HepG2 (cell line): Measurements from ENCODE around the gene TRIM7. TPM values are rescaled to one million over a fixed set of nuclear protein-coding genes. Genes with fewer than 3 reads are reported as not detected.

ENCODE experiments used
- AGO1 ChIP-seq: fragments of 200-400 bp; formaldehyde crosslinking; IDR thresholded peaks from 2 replicates; pipeline ENCODE4 v1.6.1; 2017; ENCODE audit warnings: mild to moderate bottlenecking, low read depth, low read length, moderate library complexity; ENCODE audit not compliant: poor library complexity, severe bottlenecking
- CBX1 ChIP-seq: IDR thresholded peaks from one replicate; pipeline ENCODE4 v1.6.1; 2016; ENCODE audit warnings: antibody characterized with exemption, low read depth
- FOXP1 ChIP-seq, 2 experiments: fragments of 450-650 bp in 1 of 2; IDR thresholded peaks; 2 replicates each; pipeline ENCODE4 v1.6.1; 2017 to 2018; ENCODE audit warnings: antibody characterized with exemption in 1 of 2
- HCFC1 ChIP-seq: fragments of 150-350 bp; IDR thresholded peaks from 2 replicates; pipeline ENCODE4 v1.6.1; 2014; ENCODE audit warnings: low read depth, low read length
- HMGXB4 ChIP-seq, 2 experiments: sonication (generic) in 1 of 2; formaldehyde crosslinking in 1 of 2; IDR thresholded peaks; 2 replicates each; pipeline versions ENCODE4 v1.4.0 to v1.6.1; 2018 to 2020; ENCODE audit warnings: missing genetic modification reagents in 2 of 2, borderline replicate concordance in 1 of 2, low read depth in 1 of 2, mild to moderate bottlenecking in 1 of 2, missing biosample characterization in 1 of 2
- MAZ ChIP-seq, 2 experiments: sonication (generic) in 1 of 2; formaldehyde crosslinking in 1 of 2; IDR thresholded peaks; 2 replicates each; pipeline versions ENCODE4 v1.5.0 to v1.6.1; 2012 to 2020; ENCODE audit warnings: low read depth in 2 of 2, mild to moderate bottlenecking in 2 of 2, borderline replicate concordance in 1 of 2, improper control_type of control experiment in 1 of 2, low read length in 1 of 2, missing genetic modification reagents in 1 of 2, moderate library complexity in 1 of 2
- NCOA2 ChIP-seq: sonication (generic); formaldehyde crosslinking; IDR thresholded peaks from 2 replicates; pipeline ENCODE4 v1.8.0; 2022; ENCODE audit warnings: inconsistent platforms
- SAFB2 ChIP-seq: sonication (generic); formaldehyde crosslinking; IDR thresholded peaks from 2 replicates; pipeline ENCODE4 v1.5.1; 2020; ENCODE audit warnings: missing genetic modification reagents, low read depth, mild to moderate bottlenecking, borderline replicate concordance
- SRSF4 ChIP-seq: fragments of 200-400 bp; formaldehyde crosslinking; IDR thresholded peaks from one replicate; pipeline ENCODE4 v1.6.1; 2018; ENCODE audit warnings: mild to moderate bottlenecking, low read depth, low read length, moderate library complexity; ENCODE audit not compliant: poor library complexity, severe bottlenecking
- YY1 ChIP-seq: IDR thresholded peaks from 2 replicates; pipeline ENCODE4 v1.6.1; 2011; ENCODE audit warnings: low read length, low read depth, moderate library complexity, mild to moderate bottlenecking; ENCODE audit not compliant: insufficient read depth, insufficient replicate concordance
- ZMAT3 ChIP-seq: sonication (generic); formaldehyde crosslinking; conservative IDR thresholded peaks from 2 replicates; pipeline ENCODE4 v1.7.0; 2021; ENCODE audit warnings: missing genetic modification reagents
- ZNF317 ChIP-seq: sonication (generic); formaldehyde crosslinking; IDR thresholded peaks from 2 replicates; pipeline ENCODE4 v1.5.0; 2020; ENCODE audit warnings: mild to moderate bottlenecking, missing genetic modification reagents
- ZNF577 ChIP-seq: sonication (generic); formaldehyde crosslinking; IDR thresholded peaks from 2 replicates; pipeline ENCODE4 v1.4.0; 2020; ENCODE audit warnings: mild to moderate bottlenecking, low read depth, missing genetic modification reagents, borderline replicate concordance
- ZNF629 ChIP-seq: sonication (generic); formaldehyde crosslinking; conservative IDR thresholded peaks from 2 replicates; pipeline ENCODE4 v1.5.0; 2020; ENCODE audit warnings: missing genetic modification reagents
- ZNF781 ChIP-seq: sonication (generic); formaldehyde crosslinking; IDR thresholded peaks from 2 replicates; pipeline ENCODE4 v1.5.1; 2020; ENCODE audit warnings: borderline replicate concordance, mild to moderate bottlenecking, missing genetic modification reagents; ENCODE audit errors: not compliant biosample characterization
- polyA plus RNA-seq, 8 experiments: library from polyadenylated mRNA; depleted of rRNA in 3 of 8; stranded (reverse) in 7 of 8; unstranded in 1 of 8; fragments of >200 nt; fragmentation: Illumina TruSeq in 4 of 8; extraction: Trizol in 4 of 8; gene quantifications; 2 replicates each; pipeline versions ENCODE4 v1.2.1 to v1.2.3, GENCODE V29; 2011 to 2016; ENCODE audit warnings: low read depth in 4 of 8, missing spikeins in 1 of 8, mixed read lengths in 1 of 8; ENCODE audit not compliant: insufficient read depth in 1 of 8
- total RNA-seq, 5 experiments: library from RNA; depleted of rRNA; stranded (reverse); fragments of >200 nt; fragmentation: Illumina TruSeq; extraction: Trizol; gene quantifications; 2 replicates each; pipeline ENCODE4 v1.2.3, GENCODE V29; 2016; ENCODE audit warnings: low read depth in 1 of 5
- TF ChIP-seq, protein P1 (sequence below): sonication (generic); formaldehyde crosslinking; IDR thresholded peaks from 2 replicates; pipeline ENCODE4 v1.9.0; 2021; ENCODE audit warnings: missing genetic modification reagents, mild to moderate bottlenecking, borderline replicate concordance
- TF ChIP-seq, protein P2 (sequence below): sonication (generic); formaldehyde crosslinking; IDR thresholded peaks from 2 replicates; pipeline ENCODE4 v1.5.1; 2020; ENCODE audit warnings: mild to moderate bottlenecking, missing genetic modification reagents
- TF ChIP-seq, protein P3 (sequence below): sonication (generic); formaldehyde crosslinking; IDR thresholded peaks from 2 replicates; pipeline ENCODE4 v1.4.0; 2020; ENCODE audit warnings: mild to moderate bottlenecking, missing genetic modification reagents

TRIM7 gene
- total and polyA plus RNA-seq, 2 of the 13 experiments (the other 11 are each of a cell fraction or from before 2014, with no cell fraction given) = 0.13 TPM; not detected in 1

- TF ChIP-seq SRSF4 (no peak), MAZ (IDR thresholded peaks at IDR 0.05; ENCODE audit: borderline replicate concordance, low read depth, low read length) (peak; percentile 46; the same call in 1 of the 2 replicates), MAZ (CRISPR knock-in tag; IDR thresholded peaks at IDR 0.05; ENCODE audit: low read depth) (peak; percentile 82; the same call in 1 of the 2 replicates), ZMAT3 (CRISPR knock-in tag) (peak; percentile 95), HMGXB4 (CRISPR knock-in tag; IDR thresholded peaks at IDR 0.05; ENCODE audit: borderline replicate concordance in 1 of 2, low read depth in 1 of 2) (peak; percentile 21 to 80; a peak in 3 of 4 replicates), SAFB2 (CRISPR knock-in tag) (no peak), ZNF781 (peak; percentile 69), YY1 (peak; percentile 36), HCFC1 (peak; percentile 61), ZNF629 (CRISPR knock-in tag) (0 out of 2 replicates have a peak, but pooled peaks have one; percentile 3), CBX1 (peak; percentile 90), FOXP1 (IDR thresholded peaks at IDR 0.05) (no peak), FOXP1 (CRISPR knock-in tag; IDR thresholded peaks at IDR 0.05) (peak; percentile 27; the same call in 1 of the 2 replicates), ZNF317 (CRISPR knock-in tag) (peak; percentile 88), ZNF577 (CRISPR knock-in tag) (no peak), AGO1 (no peak), NCOA2 (CRISPR knock-in tag) (peak; percentile 11; the same call in 1 of the 2 replicates)
- TF ChIP-seq, protein P1, sequence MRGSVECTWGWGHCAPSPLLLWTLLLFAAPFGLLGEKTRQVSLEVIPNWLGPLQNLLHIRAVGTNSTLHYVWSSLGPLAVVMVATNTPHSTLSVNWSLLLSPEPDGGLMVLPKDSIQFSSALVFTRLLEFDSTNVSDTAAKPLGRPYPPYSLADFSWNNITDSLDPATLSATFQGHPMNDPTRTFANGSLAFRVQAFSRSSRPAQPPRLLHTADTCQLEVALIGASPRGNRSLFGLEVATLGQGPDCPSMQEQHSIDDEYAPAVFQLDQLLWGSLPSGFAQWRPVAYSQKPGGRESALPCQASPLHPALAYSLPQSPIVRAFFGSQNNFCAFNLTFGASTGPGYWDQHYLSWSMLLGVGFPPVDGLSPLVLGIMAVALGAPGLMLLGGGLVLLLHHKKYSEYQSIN (CRISPR knock-in tag) = no peak
- TF ChIP-seq, protein P2, sequence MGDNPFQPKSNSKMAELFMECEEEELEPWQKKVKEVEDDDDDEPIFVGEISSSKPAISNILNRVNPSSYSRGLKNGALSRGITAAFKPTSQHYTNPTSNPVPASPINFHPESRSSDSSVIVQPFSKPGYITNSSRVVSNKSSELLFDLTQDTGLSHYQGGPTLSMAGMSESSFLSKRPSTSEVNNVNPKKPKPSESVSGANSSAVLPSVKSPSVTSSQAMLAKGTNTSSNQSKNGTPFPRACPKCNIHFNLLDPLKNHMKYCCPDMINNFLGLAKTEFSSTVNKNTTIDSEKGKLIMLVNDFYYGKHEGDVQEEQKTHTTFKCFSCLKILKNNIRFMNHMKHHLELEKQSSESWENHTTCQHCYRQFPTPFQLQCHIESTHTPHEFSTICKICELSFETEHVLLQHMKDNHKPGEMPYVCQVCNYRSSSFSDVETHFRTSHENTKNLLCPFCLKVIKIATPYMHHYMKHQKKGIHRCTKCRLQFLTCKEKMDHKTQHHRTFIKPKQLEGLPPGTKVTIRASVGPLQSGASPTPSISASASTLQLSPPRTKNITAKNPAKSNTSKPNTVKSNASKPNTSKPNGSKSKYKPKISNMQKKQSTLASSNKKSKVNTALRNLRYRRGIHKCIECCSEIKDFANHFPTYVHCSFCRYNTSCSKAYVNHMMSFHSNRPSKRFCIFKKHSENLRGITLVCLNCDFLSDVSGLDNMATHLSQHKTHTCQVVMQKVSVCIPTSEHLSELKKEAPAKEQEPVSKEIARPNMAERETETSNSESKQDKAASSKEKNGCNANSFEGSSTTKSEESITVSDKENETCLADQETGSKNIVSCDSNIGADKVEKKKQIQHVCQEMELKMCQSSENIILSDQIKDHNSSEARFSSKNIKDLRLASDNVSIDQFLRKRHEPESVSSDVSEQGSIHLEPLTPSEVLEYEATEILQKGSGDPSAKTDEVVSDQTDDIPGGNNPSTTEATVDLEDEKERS = peak; percentile 77; the same call in 1 of the 2 replicates
- TF ChIP-seq, protein P3, sequence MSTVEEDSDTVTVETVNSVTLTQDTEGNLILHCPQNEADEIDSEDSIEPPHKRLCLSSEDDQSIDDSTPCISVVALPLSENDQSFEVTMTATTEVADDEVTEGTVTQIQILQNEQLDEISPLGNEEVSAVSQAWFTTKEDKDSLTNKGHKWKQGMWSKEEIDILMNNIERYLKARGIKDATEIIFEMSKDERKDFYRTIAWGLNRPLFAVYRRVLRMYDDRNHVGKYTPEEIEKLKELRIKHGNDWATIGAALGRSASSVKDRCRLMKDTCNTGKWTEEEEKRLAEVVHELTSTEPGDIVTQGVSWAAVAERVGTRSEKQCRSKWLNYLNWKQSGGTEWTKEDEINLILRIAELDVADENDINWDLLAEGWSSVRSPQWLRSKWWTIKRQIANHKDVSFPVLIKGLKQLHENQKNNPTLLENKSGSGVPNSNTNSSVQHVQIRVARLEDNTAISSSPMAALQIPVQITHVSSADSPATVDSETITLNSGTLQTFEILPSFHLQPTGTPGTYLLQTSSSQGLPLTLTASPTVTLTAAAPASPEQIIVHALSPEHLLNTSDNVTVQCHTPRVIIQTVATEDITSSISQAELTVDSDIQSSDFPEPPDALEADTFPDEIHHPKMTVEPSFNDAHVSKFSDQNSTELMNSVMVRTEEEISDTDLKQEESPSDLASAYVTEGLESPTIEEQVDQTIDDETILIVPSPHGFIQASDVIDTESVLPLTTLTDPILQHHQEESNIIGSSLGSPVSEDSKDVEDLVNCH (CRISPR knock-in tag) = peak; percentile 59; the same call in 1 of the 2 replicates
Observed at GRCh38 chr5:181223058-181223728, 18.2 kb upstream of the TRIM7 start, which contains the start of gene TRIM41 (continued).
